Measurements from ENCODE around the gene ZBTB20.

GRCh38 chr3:115162759-115163158 lies 15.7 kb upstream of the ZBTB20 start:
- TF ChIP-seq CTCF (IDR thresholded peaks at IDR 0.05 in 2 of 3, conservative IDR thresholded peaks at IDR 0.05 in 1 of 3; ENCODE audit: control insufficient read depth in 2 of 3, extremely low read depth in 1 of 3, insufficient read depth in 1 of 3, low read depth in 3 of 3, low read length in 3 of 3) = no peak
- TF ChIP-seq POLR2A (IDR thresholded peaks at IDR 0.05; ENCODE audit: low read depth, low read length) = no peak
- TF ChIP-seq JUNB (IDR thresholded peaks at IDR 0.05) = no peak
- TF ChIP-seq ZZZ3 (IDR thresholded peaks at IDR 0.05; ENCODE audit: control insufficient read depth, insufficient read length, low read depth) = no peak
- no peak for TF ChIP-seq POLR2AphosphoS5 (IDR thresholded peaks at IDR 0.05; ENCODE audit: low read length)
- TF ChIP-seq STAT3 (IDR thresholded peaks at IDR 0.05; ENCODE audit: low read depth, low read length) = no peak
- no peak for TF ChIP-seq IKZF2 (IDR thresholded peaks at IDR 0.05)
- no peak for TF ChIP-seq REST (IDR thresholded peaks at IDR 0.05; ENCODE audit: low read depth, low read length)
- TF ChIP-seq CEBPB (IDR thresholded peaks at IDR 0.05; ENCODE audit: borderline replicate concordance in 1 of 2, low read depth in 2 of 2, low read length in 2 of 2) = no peak
- TF ChIP-seq HDGF (IDR thresholded peaks at IDR 0.05) = no peak
- TF ChIP-seq HDAC2 (IDR thresholded peaks at IDR 0.05) = no peak
